Astrocyte (in vitro differentiated cells and primary cell): ENCODE data around the gene ANKRD33B. TPM values are rescaled to one million over a fixed set of nuclear protein-coding genes. Genes with fewer than 3 reads are reported as not detected.
A peak's percentile ranks its signal among the peaks of the same experiment; 100 is the strongest.

Experiments
- DNase-seq: peaks from one replicate; pipeline ENCODE4 v3.0.0-alpha.2; 2010; ENCODE audit warnings: low read depth
- FAIRE-seq: peaks from 2 replicates; lab custom pipeline; 2011; peaks lifted over from hg19 to GRCh38; lab: Jason Lieb, UNC
- H2AFZ ChIP-seq: 2 replicates; pipeline ENCODE4 v1.6.0; 2012; ENCODE audit warnings: low read depth, low read length, inconsistent platforms
- H3K27ac ChIP-seq: 2 replicates; pipeline ENCODE4 v1.5.1; 2011; ENCODE audit warnings: low read depth, low read length, inconsistent platforms
- H3K27me3 ChIP-seq: 2 replicates; pipeline ENCODE4 v1.6.0; 2011; ENCODE audit warnings: low read length, inconsistent platforms; ENCODE audit not compliant: insufficient read depth
- H3K36me3 ChIP-seq: 2 replicates; pipeline ENCODE4 v1.5.1; 2011; ENCODE audit warnings: low read length, inconsistent platforms; ENCODE audit not compliant: insufficient read depth
- H3K4me1 ChIP-seq: 2 replicates; pipeline ENCODE4 v1.5.1; 2011; ENCODE audit warnings: low read length, inconsistent platforms; ENCODE audit not compliant: insufficient read depth
- H3K4me2 ChIP-seq: 2 replicates; pipeline ENCODE4 v1.6.0; 2012; ENCODE audit warnings: low read length, inconsistent platforms
- H3K4me3 ChIP-seq: 2 replicates; pipeline ENCODE4 v1.5.1; 2011; ENCODE audit warnings: low read depth, mild to moderate bottlenecking, low read length, inconsistent platforms; ENCODE audit not compliant: insufficient read depth
- H3K79me2 ChIP-seq: 2 replicates; pipeline ENCODE4 v1.6.0; 2012; ENCODE audit warnings: mild to moderate bottlenecking, low read length, inconsistent platforms; ENCODE audit not compliant: insufficient read depth
- H3K9ac ChIP-seq: 2 replicates; pipeline ENCODE4 v1.6.0; 2012; ENCODE audit warnings: mild to moderate bottlenecking, low read length, inconsistent platforms
- H3K9me3 ChIP-seq: 2 replicates; pipeline ENCODE4 v1.5.1; 2012; ENCODE audit warnings: low read depth, mild to moderate bottlenecking, low read length, inconsistent platforms; ENCODE audit not compliant: insufficient read depth
- H4K20me1 ChIP-seq: 2 replicates; pipeline ENCODE4 v1.6.0; 2012; ENCODE audit warnings: low read length, inconsistent platforms; ENCODE audit not compliant: insufficient read depth
- H3K27ac Mint-ChIP-seq: one replicate; pipeline ENCODE4 v1.8.0; 2021; ENCODE audit warnings: mild to moderate bottlenecking, mixed read lengths; ENCODE audit not compliant: unreplicated experiment
- H3K27me3 Mint-ChIP-seq: one replicate; pipeline ENCODE4 v1.8.0; 2021; ENCODE audit warnings: low read depth, mixed read lengths; ENCODE audit not compliant: unreplicated experiment
- H3K36me3 Mint-ChIP-seq: one replicate; pipeline ENCODE4 v1.8.0; 2021; ENCODE audit warnings: low read depth, mixed read lengths; ENCODE audit not compliant: unreplicated experiment
- H3K4me1 Mint-ChIP-seq: one replicate; pipeline ENCODE4 v1.8.0; 2021; ENCODE audit warnings: low read depth, mixed read lengths; ENCODE audit not compliant: unreplicated experiment
- H3K4me3 Mint-ChIP-seq: one replicate; pipeline ENCODE4 v1.8.0; 2021; ENCODE audit warnings: mild to moderate bottlenecking, moderate library complexity, mixed read lengths; ENCODE audit not compliant: unreplicated experiment
- H3K9me3 Mint-ChIP-seq: one replicate; pipeline ENCODE4 v1.8.0; 2021; ENCODE audit warnings: mild to moderate bottlenecking, mixed read lengths; ENCODE audit not compliant: unreplicated experiment
- CTCF ChIP-seq: IDR thresholded peaks from 2 replicates; pipeline ENCODE4 v1.5.1; 2011; ENCODE audit warnings: low read depth, mild to moderate bottlenecking, inconsistent platforms, low read length, moderate library complexity; ENCODE audit not compliant: insufficient read depth
- EZH2 ChIP-seq: IDR thresholded peaks from 2 replicates; pipeline ENCODE4 v1.6.1; 2012; ENCODE audit warnings: mild to moderate bottlenecking, low read length, inconsistent platforms; ENCODE audit not compliant: insufficient read depth
- total RNA-seq: library from RNA; stranded (reverse); gene quantifications from 2 replicates; pipeline ENCODE4 v1.2.1, GENCODE V29; 2021

ANKRD33B gene
- total RNA-seq, 1 donor from 2014 or later, result 22.7 TPM

- H3K9me3 Mint-ChIP-seq, result peaks cover 6% of the 10 kb centered on the region
Measured at GRCh38 chr5:10632110-10632761, 68.4 kb downstream of the ANKRD33B start.

GRCh38 chr5:10633271-10634049 is 69.6 kb downstream of the ANKRD33B start:
- peaks cover 17% of the 10 kb centered on the region for H3K36me3 Mint-ChIP-seq
- no peak for TF ChIP-seq EZH2
- TF ChIP-seq CTCF, result no peak
- DNase-seq (no peak), FAIRE-seq (no peak)
- Histone ChIP-seq H3K27me3 (no peaks in the 10 kb centered on the region), H4K20me1 (peaks cover 3% of the 10 kb centered on the region), H3K4me3 (no peak overlapping the region), H3K4me2 (no peak overlapping the region), H3K36me3 (no peaks in the 10 kb centered on the region), H3K4me1 (peaks cover 28% of the 10 kb centered on the region), H3K79me2 (no peaks in the 10 kb centered on the region), H3K27ac (no peak overlapping the region), H3K9me3 (no peaks in the 10 kb centered on the region), H2AFZ (no peak overlapping the region), H3K9ac (no peak overlapping the region)
- H3K27ac Mint-ChIP-seq, result peak overlapping the region; percentile 37
- H3K4me3 Mint-ChIP-seq, result no peak overlapping the region
- peaks cover 44% of the 10 kb centered on the region for H3K4me1 Mint-ChIP-seq
- H3K27me3 Mint-ChIP-seq, result no peaks in the 10 kb centered on the region
- H3K9me3 Mint-ChIP-seq, result peaks cover 6% of the 10 kb centered on the region

More at GRCh38 chr5:10632110-10632761, 68.4 kb downstream of the ANKRD33B start:
- H3K4me1 ChIP-seq, result peaks cover 31% of the 10 kb centered on the region
- no peaks in the 10 kb centered on the region for H3K36me3 ChIP-seq
- no peak overlapping the region for H3K4me3 Mint-ChIP-seq
- H3K4me1 Mint-ChIP-seq, result peaks cover 39% of the 10 kb centered on the region
- H3K9me3 ChIP-seq, result no peaks in the 10 kb centered on the region
- H3K4me3 ChIP-seq, result peak overlapping the region; percentile 8
- H3K9ac ChIP-seq, result peak overlapping the region; percentile 65
- no peaks in the 10 kb centered on the region for H4K20me1 ChIP-seq
- H3K27me3 ChIP-seq, result no peaks in the 10 kb centered on the region
- DNase-seq (peak; percentile 39), FAIRE-seq (no peak)
- peaks cover 17% of the 10 kb centered on the region for H3K36me3 Mint-ChIP-seq
- peak overlapping the region; percentile 54 for H2AFZ ChIP-seq
- no peaks in the 10 kb centered on the region for H3K79me2 ChIP-seq
- peak overlapping the region; percentile 64 for H3K27ac Mint-ChIP-seq
- no peak for TF ChIP-seq CTCF
- TF ChIP-seq EZH2, result no peak
- no peaks in the 10 kb centered on the region for H3K27me3 Mint-ChIP-seq
- peak overlapping the region; percentile 75 for H3K4me2 ChIP-seq
- H3K27ac ChIP-seq, result peak overlapping the region; percentile 74

DNA sequence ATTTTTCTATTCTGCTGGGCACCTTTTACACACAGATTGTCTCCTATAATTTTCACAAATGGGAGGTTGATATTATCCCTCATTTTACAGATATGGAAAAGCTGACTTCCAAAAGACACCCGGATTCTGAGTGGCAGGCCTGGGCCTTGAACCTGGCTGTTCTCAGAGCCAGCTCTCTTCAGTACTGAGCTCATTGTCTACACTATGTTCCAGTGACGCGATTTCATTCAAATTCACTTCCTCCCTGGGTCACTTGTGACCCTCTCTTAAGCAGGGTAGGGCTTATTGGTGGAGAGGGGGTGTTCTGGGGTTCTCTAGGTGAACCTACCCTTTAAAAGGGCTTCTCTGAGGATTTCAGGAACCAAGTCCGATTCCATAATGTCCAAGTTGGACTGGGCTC is 70.2 kb downstream of the ANKRD33B start:
- DNase-seq (no peak), FAIRE-seq (no peak)
- TF ChIP-seq EZH2, result no peak
- no peak for TF ChIP-seq CTCF
- Histone ChIP-seq H3K79me2 (no peaks in the 10 kb centered on the region), H3K27me3 (no peaks in the 10 kb centered on the region), H3K9ac (no peak overlapping the region), H3K4me3 (no peak overlapping the region), H3K9me3 (no peaks in the 10 kb centered on the region), H3K27ac (no peak overlapping the region), H3K4me2 (no peak overlapping the region), H2AFZ (no peak overlapping the region), H4K20me1 (peaks cover 6% of the 10 kb centered on the region), H3K36me3 (no peaks in the 10 kb centered on the region), H3K4me1 (peaks cover 28% of the 10 kb centered on the region)
- H3K27ac Mint-ChIP-seq, result no peak overlapping the region
- no peaks in the 10 kb centered on the region for H3K27me3 Mint-ChIP-seq
- H3K36me3 Mint-ChIP-seq, result peaks cover 14% of the 10 kb centered on the region
- H3K4me3 Mint-ChIP-seq, result no peak overlapping the region
- H3K4me1 Mint-ChIP-seq, result peaks cover 44% of the 10 kb centered on the region
- H3K9me3 Mint-ChIP-seq, result peaks cover 6% of the 10 kb centered on the region
